Cerebellar cortex (tissue), 1 donor: ENCODE results near the gene IFI35.
A peak's percentile ranks its signal among the peaks of the same experiment; 100 is the strongest.
"Not testable (repeated sequence)": the region's sequence is repeated elsewhere in the genome, so short reads cannot be mapped to it uniquely, and the experiment has no call there.

ENCODE experiments used
- DNase-seq: peaks from one replicate; pipeline ENCODE4 v3.0.0-alpha.2; 2015; ENCODE audit warnings: low spot score

IFI35 gene

DNA sequence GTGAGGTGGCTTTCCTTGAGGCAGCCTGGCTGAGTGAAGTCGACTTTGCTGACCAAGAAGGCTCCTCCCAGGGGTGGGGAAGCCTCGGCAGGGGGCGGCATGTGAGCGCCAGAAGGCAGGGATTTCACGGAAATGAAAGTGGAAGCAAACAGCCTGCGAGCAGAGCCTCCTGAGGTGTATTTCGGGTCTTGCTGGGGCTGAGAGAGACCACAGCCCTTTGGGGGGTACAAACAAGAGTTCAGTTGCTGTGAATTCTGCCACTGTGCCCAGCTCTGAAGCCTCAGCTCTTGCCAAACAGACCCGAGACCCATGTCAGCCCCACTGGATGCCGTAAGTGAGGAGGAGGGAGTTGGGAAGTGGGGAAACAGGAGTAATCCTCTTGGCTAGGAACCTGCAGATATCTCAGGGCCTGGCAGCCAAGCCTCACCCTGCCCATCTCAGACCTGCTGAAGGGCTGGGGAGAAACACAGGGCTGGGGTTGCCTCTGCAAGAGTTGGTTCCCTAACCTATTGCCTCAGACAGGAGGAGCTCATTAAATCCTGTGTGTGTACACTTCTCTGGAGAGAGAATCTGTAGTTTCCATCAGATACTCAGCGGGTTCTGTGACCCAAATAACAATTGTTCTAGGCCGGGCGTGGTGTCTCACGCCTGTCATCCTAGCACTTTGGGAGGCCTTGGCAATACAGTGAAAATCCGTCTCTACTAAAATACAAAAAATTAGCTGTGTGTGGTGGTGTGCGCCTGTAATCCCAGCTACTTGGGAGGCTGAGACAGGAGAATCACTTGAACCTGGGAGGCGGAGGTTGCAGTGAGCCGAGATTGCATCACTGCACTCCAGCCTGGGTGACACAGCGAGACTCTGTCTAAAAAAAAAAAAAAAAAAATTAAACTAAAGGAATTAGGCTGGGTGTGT lies at the start of gene IFI35:
IFI35 (plus strand) TSS at position 146 of the 913 bp plus-strand sequence; CDS start at position 310, 164 bp downstream.
- peak; percentile 74 for DNase-seq

DNA sequence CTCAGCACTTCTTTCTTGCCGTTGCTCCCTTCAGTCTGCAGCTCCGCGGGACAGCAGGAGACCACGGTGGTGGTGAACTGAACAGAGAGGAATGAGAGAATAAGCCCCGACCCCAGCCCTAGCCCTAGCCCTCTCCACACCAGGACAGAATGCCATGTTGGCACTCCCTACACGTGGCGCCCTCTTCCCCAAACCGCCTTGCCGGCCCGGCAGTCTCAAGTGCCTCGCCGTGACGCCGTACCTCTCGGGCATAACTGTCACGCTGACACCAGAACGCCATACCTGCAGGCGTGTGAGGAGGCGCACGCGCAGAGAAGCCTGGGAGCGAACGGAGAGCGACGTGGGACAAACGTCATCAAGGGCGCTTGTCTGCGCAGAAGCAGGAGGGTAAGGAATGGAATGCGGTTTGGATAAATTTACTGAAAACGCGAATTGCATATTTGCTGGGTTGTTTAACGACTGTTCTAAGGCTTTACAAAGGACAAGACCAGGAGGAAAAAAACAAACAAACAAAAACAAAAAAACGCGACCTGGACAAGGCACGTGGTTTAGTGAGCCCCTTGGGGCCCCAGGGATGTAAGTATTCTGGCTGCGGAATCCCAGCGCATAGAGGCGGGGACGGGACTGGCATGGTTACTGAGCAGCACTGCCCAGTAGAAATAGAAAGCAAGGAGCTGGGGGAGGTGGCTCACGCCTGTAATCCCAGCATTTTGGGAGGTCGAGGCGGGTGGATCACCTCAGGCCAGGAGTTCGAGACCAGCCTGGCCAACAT lies 42.2 kb upstream of the IFI35 start, which contains the start of gene AARSD1:
AARSD1 (minus strand) TSS at position 294 of the 772 bp plus-strand sequence; CDS start at position 280, 14 bp downstream.
- DNase-seq: peak; percentile 95

DNA sequence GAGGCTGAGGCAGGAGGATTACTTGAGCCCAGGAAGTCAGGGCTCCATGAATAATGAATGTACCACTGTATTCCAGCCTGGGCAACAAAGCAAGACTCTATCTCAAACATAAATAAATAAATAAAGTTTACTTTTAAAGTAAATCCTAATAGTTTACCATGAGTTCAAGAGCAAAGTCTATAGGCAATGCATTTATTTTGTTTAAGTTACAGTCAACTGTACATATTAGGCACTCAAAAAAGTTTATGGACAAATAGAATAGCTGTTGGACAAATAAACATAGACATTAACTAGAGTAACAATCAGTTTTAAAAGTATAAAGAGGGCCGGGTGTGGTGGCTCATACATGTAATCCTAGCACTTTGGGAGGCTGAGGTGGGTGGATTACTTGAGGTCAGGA lies 38.7 kb upstream of the IFI35 start:
- DNase-seq: no peak

DNA sequence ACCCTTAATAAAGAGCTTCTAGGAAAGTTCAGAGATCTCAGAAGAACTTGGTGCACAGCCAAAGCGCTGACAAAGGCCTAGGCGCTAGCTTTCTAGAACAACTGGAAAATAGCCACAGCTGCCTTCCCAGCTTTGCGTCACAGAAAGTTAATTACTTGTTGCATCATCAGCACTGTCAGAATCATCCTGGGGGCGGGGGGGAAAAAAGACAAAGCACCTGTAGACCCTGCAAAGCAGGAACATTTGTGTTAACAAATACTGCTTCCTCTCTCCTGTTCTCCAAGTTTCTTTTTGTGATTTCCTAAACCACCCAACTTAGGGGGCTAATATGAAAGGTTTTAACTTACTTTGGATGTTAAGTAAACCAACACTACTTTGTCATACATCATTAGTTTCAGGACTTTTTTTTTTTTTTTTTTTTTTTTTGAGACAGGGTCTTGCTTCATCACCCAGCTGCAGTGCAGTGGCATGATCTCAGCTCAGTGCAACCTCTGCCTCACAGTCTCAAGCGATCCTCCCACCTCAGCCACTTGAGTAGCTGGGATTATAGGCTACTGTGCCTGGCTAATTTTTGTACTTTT lies 37.5 kb upstream of the IFI35 start:
- DNase-seq: no peak

DNA sequence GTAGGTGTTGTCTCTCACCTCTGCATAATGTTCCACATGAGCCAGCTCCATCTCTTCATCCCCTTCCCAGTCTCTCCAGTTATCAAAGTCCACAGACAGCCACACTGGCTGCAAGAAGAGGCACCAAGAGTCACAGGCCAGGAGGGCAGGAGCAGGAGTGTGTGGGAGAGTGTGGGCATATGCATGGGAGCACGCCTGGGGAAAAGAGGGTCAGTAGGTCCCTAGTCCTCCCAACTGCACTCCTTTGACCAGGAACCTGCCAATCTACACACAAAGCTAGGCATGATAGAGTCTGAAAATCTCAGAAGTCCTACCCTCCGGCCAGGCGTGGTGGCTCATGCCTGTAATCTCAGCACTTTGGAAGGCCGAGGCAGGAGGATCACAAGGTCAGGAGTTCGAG lies 35.0 kb upstream of the IFI35 start:
- DNase-seq: no peak

DNA sequence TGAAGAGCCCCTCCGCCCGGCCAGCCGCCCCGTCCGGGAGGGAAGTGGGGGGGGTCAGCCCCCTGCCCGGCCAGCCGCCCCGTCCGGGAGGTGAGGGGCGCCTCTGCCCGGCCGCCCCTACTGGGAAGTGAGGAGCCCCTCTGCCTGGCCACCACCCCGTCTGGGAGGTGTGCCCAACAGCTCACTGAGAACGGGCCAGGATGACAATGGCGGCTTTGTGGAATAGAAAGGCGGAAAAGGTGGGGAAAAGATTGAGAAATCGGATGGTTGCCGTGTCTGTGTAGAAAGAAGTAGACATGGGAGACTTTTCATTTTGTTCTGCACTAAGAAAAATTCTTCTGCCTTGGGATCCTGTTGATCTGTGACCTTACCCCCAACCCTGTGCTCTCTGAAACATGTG lies 33.3 kb upstream of the IFI35 start:
- DNase-seq: not testable (repeated sequence)

DNA sequence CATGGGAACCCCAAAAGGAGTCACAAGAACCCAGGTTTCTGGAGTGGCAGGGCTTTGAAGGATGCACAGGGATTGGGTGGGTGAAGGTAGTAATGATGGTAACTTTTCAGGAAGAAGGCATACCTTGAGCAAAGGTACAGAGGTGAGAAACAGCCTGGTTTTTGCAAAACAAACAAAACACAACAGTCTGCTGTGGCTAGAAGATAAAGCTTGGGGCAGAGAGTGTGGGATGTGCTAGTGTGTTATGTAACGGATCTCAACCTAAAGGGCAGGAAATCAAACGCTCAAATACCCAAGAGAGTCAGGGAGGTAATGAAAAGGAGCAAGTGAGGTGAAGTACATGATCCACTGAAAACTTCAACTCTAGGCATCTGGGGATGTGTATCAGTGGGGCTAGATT lies 31.3 kb upstream of the IFI35 start:
- DNase-seq: no peak

DNA sequence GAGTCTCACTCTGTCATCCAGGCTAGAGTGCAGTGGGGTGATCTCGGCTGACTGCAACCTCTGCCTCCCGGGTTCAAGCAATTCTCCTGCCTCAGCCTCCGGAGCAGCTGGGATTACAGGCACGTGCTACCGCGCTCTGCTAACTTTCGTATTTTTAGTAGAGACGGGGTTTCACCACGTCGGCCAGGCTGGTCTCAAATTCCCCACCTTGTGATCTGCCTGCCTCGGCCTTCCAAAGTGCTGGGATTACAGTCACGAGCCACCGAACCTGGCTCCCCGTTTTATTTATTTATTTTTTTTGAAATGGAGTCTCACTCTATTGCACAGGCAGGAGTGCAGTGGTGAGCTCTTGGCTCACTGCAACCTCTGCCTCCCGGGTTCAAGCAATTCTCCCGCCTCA lies 30.9 kb upstream of the IFI35 start:
- not testable (repeated sequence) for DNase-seq

DNA sequence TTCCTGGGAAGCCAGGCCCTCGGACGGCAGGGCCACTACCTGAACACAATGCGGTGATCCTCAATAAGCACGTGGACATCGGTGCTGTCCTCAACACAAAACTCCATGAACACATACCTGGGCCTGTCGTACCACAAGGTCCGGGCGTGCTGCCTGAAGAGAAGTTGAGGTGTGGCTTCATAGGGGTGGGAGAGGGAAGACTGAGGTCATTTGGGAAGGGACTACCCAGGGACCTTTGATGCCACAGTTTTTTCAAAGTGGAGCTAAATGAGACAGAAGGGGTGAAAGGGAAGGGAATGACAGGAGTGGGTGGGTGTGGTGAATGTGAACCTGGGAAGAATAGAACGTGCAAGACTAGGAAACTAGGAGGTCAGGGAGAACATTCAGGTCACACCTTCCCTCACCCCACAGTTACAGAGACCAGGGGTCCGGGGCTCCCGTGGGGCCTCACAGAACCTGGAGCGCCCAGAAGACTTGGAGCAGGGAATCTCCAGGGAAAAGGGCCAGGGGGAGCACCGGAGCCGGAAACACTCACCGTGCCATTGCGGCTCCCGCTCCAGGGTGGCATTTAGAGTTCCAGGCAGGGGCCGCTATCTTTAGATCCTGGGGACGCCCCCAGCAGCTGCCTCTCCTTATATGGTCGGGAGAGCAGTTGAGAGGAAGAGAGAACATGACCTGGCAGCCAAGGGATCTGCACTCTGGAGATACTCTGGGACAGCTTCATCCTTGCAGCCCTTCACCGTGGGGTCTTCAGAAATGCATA lies 26.9 kb upstream of the IFI35 start, which contains the start of gene PTGES3L:
PTGES3L (minus strand) TSS at position 570 of the 763 bp plus-strand sequence; CDS start at position 543, 27 bp downstream.
- DNase-seq: no peak

DNA sequence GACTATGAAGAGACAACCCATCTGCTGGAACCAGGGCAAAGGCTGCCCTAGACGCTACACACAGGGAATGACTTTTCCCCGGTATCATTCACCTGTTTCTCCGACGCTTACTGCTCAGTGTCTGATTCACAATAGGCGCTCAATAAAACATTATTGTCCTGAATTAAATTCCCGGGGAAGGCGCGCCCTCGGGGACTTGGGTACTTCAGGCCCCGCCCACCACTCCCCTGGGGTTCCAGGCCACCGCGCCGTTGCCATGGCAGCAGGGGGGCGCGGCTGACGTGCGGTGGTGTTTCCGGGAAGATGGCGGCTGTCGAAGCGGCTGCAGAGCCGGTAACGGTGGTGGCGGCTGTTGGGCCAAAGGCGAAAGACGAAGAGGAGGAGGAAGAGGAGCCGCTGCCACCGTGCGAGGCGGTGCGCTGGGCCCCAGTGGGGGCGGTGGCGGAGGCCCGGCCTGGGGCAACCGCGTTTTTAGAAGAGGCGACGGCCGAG lies 26.3 kb upstream of the IFI35 start, which contains the start of gene RUNDC1:
RUNDC1 (plus strand) TSS at position 292 of the 492 bp plus-strand sequence; CDS start at position 304, 12 bp downstream.
- DNase-seq: peak; percentile 87

DNA sequence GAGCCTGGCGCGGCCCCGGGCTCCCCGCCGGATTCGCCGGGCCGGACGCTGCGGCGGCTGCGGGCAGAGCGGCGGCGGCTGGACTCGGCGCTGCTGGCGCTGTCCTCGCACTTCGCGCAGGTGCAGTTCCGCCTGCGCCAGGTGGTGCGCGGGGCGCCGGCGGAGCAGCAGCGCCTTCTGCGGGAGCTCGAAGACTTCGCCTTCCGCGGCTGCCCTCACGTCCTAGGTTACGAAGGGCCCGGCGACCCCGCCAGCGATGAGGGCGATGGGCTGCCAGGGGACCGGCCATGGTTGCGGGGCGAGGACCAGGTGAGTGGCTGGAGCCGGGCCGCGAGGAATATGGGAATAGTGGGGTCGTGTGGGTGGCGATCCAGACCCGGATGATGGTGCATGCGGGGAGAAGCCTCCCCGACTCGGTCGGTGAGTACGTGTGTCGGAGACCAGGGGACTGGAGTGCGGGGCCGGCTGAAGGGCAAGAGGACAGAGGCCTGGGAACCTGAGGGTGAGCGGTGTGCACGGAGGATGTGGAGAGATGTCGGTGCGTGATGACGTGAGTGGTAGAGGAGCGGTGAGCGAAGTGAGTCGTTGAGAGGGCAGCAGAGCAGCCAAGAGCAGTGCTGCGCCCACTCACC lies 25.7 kb upstream of the IFI35 start:
- DNase-seq: peak; percentile 72

DNA sequence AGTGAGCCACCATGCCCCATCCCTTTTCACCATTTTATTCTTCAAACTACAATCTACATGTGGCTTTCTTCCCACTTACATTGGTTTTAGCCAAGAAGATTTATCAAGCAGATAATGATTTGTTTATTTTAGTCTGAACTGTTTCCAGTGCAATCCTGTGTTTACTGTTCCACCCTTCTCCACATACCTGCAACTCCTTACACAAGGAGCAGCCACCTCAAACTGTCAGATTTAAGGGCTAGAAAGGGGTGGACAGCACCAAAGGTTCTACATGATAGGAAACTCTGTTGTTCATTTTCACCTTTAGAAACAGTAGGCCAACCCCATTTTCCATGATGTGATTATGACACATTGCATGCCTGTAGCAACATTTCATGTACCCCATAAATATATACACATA lies 24.3 kb upstream of the IFI35 start:
- no peak for DNase-seq

DNA sequence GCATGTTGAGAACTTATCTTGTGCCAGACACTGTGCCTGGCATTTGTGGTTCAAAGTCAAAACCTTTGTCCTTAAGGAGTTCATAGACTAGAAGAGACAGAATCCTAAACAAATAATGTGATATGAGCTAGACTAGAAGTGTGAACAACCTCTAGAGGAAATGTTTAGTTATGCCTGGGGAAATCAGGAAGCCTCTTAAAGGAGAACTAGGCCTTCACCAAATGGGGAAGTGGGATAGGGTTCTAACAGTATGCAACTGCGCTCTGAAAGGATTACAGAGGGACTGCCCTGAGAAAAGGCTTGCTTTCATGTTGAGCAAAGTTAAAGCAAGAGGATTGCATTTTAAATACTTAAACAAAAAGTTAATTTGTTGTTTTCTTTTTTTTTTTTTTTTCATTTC lies 21.4 kb upstream of the IFI35 start:
- no peak for DNase-seq

DNA sequence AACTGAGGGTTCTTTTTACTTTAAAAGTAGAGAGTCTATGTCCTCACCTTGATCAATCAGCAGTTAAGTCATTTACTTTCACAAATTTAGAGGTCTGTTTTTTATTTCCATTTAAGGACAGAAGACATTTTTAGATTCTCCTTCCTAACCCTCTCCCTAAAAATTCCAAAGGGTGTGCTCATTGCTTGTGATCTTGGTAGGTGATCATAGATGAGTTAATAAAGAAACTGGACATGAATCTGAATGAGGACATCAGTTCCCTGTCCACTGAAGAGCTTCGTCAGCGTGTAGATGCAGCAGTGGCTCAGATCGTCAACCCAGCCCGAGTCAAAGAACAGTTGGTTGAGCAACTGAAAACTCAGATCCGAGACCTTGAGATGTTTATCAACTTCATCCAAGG lies 17.4 kb upstream of the IFI35 start:
- DNase-seq: no peak

DNA sequence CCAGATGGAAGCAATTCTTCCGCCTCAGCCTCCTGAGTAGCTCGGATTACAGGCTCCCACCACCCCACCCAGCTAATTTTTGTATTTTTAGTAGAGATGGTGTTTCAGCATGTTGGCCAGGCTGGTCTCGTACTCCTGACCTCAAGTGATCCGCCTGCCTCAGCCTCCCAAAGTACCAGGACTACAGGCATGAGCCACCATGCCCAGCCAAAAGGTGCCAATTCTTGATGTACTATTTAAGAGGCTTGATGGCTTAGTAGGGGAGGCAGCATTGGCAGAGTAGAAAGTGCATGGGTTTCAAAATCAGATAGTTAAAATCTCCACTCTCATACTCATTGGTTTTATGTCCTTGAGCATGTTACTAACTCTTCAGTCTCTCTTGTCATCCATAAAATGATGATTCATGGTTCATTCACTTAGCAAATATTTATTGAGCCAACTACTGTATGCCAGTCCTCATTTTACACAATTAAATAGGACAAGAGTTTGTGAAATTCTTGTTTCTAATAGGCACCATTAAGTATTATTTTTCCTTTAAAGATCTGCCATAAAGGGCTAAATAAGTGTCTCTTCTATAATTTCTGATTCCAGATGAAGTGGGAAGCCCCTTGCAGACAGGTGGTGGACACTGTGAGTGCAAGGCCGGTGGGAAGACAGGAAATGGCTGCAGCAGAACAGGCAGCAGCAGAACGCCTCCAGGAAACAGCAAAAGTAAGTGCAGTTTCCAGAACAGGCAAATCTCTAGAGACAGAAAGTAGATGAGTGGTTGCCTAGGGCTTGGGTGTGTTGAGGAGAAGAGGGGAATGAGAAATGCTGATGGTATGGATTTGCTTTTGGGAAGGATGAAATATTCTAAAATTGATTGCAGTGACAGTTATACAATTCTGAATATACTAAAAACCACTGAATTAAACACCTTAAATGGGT lies 16.6 kb upstream of the IFI35 start:
- DNase-seq: no peak

DNA sequence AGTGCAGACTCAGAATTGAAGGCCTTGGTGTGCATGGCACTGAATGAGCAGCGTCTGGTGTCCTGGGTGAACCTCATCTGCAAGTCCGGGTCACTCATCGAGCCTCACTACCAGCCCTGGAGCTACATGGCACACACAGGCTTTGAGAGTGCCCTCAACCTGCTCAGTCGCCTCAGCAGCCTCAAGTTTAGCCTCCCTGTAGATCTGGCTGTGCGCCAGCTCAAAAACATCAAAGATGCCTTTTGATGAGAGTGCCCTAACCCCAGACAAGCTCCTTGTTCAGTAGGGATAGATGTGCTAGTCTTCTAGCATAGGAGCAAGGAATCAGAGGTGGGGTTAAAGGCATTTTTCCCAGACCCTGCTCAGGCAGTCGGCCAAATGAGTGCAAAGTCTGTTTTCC lies 15.1 kb upstream of the IFI35 start:
- no peak for DNase-seq

DNA sequence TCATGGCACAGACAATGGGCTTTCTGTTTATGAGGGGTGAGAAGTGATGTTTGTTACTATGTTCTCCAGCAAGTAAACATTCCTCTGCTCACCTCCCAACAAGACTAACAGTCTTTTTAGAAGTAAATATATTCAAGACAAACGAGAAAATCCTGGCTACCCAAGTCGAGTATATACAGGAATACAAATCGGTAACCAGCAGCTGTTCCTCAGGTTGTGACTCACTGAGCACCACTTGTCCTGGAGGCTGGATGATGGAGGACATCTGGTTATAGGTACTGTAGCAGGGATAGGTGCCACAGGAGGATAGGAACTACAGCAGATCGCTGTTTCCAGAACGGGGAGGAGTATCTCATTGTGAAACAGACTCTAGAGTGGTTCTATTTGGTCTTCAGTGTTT lies 13.7 kb upstream of the IFI35 start:
- no peak for DNase-seq

DNA sequence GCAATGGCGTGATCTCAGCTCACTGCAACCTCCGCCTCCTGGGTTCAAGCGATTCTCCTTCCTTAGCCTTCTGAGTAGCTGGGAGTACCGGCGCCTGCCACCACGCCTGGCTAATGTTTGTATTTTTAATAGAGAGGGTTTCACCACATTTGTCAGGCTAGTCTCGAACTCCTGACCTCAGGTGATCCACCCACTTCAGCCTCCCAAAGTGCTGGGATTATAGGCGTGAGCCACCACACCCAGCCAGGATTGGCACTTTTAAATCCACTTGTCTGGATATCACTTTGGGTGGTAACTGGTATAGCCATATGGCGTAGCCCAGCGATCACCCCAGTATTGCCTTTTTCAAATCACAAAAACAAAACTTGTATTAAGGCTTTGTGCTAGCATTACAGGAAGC lies 12.7 kb upstream of the IFI35 start:
- not testable (repeated sequence) for DNase-seq

DNA sequence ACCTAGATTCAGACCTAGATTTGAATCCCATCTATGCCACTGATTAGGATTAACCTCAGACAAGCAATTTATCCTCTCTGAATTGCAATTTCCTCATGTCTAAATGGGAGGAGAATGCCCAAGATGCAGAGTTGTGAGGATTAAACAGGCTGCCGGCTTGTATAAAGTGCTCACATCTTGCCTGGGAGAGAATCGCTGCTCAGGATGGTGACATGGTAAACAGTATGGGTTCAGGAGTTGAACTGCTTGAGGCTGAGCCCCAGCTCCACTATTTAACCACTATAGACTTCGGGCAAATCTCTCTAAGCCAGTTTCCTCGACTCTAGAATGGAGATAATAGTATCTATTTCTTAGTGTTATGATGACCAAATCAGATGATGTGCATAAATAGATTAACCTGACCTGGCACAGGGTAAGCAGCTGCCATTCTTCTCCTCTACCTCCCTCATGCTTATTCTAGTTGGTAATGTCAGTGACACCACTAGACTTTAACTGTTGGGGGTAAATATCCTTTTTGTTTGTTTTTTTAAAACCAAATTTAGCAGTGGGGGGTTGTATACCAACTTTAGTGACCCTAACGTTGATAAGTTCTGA lies 9.1 kb upstream of the IFI35 start:
- DNase-seq: no peak
